Activated CD4-positive, alpha-beta T cell treated with anti-CD3 and anti-CD28 coated beads for 1 hour (primary cell): Measurements from ENCODE around the gene ARHGEF1.
"Not testable (repeated sequence)": the region's sequence is repeated elsewhere in the genome, so short reads cannot be mapped to it uniquely, and the experiment has no call there.

Source experiments
- DNase-seq: peaks from one replicate; pipeline ENCODE4 v3.0.0-alpha.2; 2020

ARHGEF1 gene

GRCh38 chr19:41906916-41907680, 24.1 kb downstream of the ARHGEF1 start:
- DNase-seq = no peak

- no peak for DNase-seq
These were observed 25.1 kb downstream of the ARHGEF1 start for GRCh38 chr19:41907994-41908615.

- no peak for DNase-seq
These were observed 25.9 kb downstream of the ARHGEF1 start for GRCh38 chr19:41908724-41909464.

- no peak for DNase-seq
These were observed 26.7 kb downstream of the ARHGEF1 start for GRCh38 chr19:41909706-41910105.

- no peak for DNase-seq
These were observed 27.4 kb downstream of the ARHGEF1 start for GRCh38 chr19:41910240-41910991.

GRCh38 chr19:41910992-41911888, 28.3 kb downstream of the ARHGEF1 start:
- DNase-seq = no peak

GRCh38 chr19:41911889-41912731, 29.1 kb downstream of the ARHGEF1 start:
- DNase-seq = no peak

GRCh38 chr19:41912899-41913537, 30.0 kb downstream of the ARHGEF1 start:
- no peak for DNase-seq

GRCh38 chr19:41913538-41914423, 30.8 kb downstream of the ARHGEF1 start:
- DNase-seq = no peak

GRCh38 chr19:41914424-41914834, 31.4 kb downstream of the ARHGEF1 start:
- DNase-seq = not testable (repeated sequence)

- no peak for DNase-seq
These were observed 32.2 kb downstream of the ARHGEF1 start for GRCh38 chr19:41915021-41915775.

- no peak for DNase-seq
These were observed 32.9 kb downstream of the ARHGEF1 start for GRCh38 chr19:41915776-41916414.

- DNase-seq = no peak
These were observed 34.7 kb downstream of the ARHGEF1 start for GRCh38 chr19:41917676-41918075.

- DNase-seq = no peak
These were observed 35.1 kb downstream of the ARHGEF1 start for GRCh38 chr19:41918095-41918494.

GRCh38 chr19:41918653-41919244, 35.8 kb downstream of the ARHGEF1 start:
- no peak for DNase-seq

GRCh38 chr19:41919948-41920712, 37.1 kb downstream of the ARHGEF1 start:
- no peak for DNase-seq
